ENCODE results near the gene SEC14L1.

The SEC14L1 gene

GRCh38 chr17:77142689-77143088 is 1.9 kb downstream of the SEC14L1 start:
- H3K4me3 ChIP-seq (replicated peaks in 1 of 2; ENCODE audit: low read depth in 2 of 2, low read length in 2 of 2), result peak overlapping the region in 1 of 2 donors; percentile 80
- DNase-seq (ENCODE audit: low read depth in 2 of 2), result no peak
- TF ChIP-seq, protein P1, sequence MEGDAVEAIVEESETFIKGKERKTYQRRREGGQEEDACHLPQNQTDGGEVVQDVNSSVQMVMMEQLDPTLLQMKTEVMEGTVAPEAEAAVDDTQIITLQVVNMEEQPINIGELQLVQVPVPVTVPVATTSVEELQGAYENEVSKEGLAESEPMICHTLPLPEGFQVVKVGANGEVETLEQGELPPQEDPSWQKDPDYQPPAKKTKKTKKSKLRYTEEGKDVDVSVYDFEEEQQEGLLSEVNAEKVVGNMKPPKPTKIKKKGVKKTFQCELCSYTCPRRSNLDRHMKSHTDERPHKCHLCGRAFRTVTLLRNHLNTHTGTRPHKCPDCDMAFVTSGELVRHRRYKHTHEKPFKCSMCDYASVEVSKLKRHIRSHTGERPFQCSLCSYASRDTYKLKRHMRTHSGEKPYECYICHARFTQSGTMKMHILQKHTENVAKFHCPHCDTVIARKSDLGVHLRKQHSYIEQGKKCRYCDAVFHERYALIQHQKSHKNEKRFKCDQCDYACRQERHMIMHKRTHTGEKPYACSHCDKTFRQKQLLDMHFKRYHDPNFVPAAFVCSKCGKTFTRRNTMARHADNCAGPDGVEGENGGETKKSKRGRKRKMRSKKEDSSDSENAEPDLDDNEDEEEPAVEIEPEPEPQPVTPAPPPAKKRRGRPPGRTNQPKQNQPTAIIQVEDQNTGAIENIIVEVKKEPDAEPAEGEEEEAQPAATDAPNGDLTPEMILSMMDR (IDR thresholded peaks at IDR 0.05; ENCODE audit: low read depth, low read length), result no peak

- peak overlapping the region in 1 of 2 donors; percentile 80 for H3K4me3 ChIP-seq (replicated peaks in 1 of 2; ENCODE audit: low read depth in 2 of 2, low read length in 2 of 2)
- TF ChIP-seq, protein P1 (IDR thresholded peaks at IDR 0.05; ENCODE audit: low read depth, low read length), result no peak
These were observed 2.5 kb downstream of the SEC14L1 start for GRCh38 chr17:77143306-77143705.

DNA sequence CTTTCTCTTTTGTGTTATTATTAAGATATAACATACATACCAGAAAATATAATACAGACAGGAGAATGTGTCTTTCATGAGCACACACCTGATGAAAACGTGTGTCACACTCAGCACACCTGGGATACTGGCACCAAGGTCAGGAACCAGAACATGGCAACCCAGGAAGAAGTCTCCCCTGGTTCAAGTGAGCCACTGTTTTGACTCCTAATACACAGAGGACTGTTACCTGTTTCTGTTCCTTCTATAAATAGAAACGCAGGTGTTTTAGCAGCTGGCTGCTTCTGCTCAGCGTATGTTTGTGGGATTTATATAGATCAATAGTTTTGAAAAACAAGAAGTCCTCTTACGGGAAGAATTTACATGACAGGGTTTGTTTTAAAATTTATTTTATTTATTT is 3.5 kb downstream of the SEC14L1 start:
- no peak for DNase-seq (ENCODE audit: low read depth in 2 of 2)
- TF ChIP-seq, protein P1 (IDR thresholded peaks at IDR 0.05; ENCODE audit: low read depth, low read length), result no peak
- no peak overlapping the region for H3K4me3 ChIP-seq (replicated peaks in 1 of 2; ENCODE audit: low read depth in 2 of 2, low read length in 2 of 2)

More at GRCh38 chr17:77143306-77143705, 2.5 kb downstream of the SEC14L1 start:
- DNase-seq (ENCODE audit: low read depth in 2 of 2), result no peak

GRCh38 chr17:77145224-77145611 is 4.4 kb downstream of the SEC14L1 start:
- DNase-seq (ENCODE audit: low read depth in 2 of 2), result no peak
- TF ChIP-seq, protein P1 (IDR thresholded peaks at IDR 0.05; ENCODE audit: low read depth, low read length), result no peak
- peak overlapping the region in 1 of 2 donors; percentile 11 for H3K4me3 ChIP-seq (replicated peaks in 1 of 2; ENCODE audit: low read depth in 2 of 2, low read length in 2 of 2)

DNA sequence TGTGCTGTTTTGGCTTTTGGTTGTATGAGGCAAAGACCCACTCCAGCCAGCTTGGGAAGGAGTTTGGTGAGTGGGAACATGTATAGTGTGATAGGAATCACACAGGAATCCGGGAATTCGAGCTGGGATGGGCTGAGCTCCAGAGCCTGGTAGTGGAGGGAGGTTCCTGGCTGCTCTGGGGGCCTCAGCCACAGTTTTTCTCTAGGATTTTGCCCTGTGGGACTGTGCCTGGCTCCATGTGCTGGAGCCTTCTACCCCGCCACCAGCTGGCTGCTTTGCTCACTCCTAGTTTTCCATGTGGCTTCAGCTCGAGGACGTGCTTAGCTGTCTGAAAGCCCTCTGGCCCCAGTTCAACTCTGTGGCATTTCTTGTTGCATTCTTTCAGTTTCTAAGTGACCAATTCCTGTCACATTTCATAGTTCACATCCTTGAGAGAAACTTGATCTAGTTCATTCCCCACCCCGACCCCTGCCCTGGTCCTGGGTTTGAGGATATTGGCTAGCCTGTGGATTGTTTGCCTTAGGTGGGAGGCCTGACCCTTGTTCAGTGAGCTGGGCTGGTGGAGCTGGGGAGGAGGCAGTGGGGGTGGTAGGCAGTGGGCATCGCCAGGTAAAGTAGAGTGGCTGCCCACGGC is 5.0 kb downstream of the SEC14L1 start:
- H3K4me3 ChIP-seq (replicated peaks in 1 of 2; ENCODE audit: low read depth in 2 of 2, low read length in 2 of 2), result peak overlapping the region; percentile 11 to 15
- peak; percentile 80 to 88 for DNase-seq (ENCODE audit: low read depth in 2 of 2)

DNA sequence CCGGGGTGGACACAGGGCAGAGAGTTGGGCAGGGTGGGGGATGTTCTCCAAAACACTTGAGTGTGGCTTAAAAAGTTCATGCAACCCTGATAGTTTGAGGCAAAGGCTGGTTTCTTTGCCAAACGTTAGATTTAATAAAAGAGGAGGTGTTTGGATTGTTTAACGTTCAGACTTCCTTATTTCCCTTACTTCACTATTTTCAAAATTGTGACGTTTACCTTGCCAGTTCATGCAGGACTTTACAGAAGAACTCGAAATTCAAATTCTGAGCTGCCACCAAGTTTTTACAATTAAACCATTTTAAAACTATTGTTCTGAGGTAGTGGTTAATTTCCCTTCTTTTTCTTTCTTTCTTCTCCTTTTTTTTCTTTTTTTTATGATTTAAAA is 5.5 kb downstream of the SEC14L1 start:
- H3K4me3 ChIP-seq (replicated peaks in 1 of 2; ENCODE audit: low read depth in 2 of 2, low read length in 2 of 2), result no peak overlapping the region
- DNase-seq (ENCODE audit: low read depth in 2 of 2), result no peak
- TF ChIP-seq, protein P1 (IDR thresholded peaks at IDR 0.05; ENCODE audit: low read depth, low read length), result no peak

More for the DNA sequence above, 5.0 kb downstream of the SEC14L1 start:
- TF ChIP-seq, protein P1 (IDR thresholded peaks at IDR 0.05; ENCODE audit: low read depth, low read length), result peak; percentile 6

- DNase-seq (ENCODE audit: low read depth in 2 of 2), result no peak
- TF ChIP-seq, protein P1 (IDR thresholded peaks at IDR 0.05; ENCODE audit: low read depth, low read length), result no peak
- H3K4me3 ChIP-seq (replicated peaks in 1 of 2; ENCODE audit: low read depth in 2 of 2, low read length in 2 of 2), result no peak overlapping the region
These were observed 6.1 kb downstream of the SEC14L1 start for GRCh38 chr17:77146882-77147281.

All from cardiac fibroblast (primary cell).